Activated CD8-positive, alpha-beta memory T cell treated with anti-CD3 and anti-CD28 coated beads for 1 hour (primary cell): ENCODE results near the gene BPTF.
"Not testable (repeated sequence)": the region's sequence is repeated elsewhere in the genome, so short reads cannot be mapped to it uniquely, and the experiment has no call there.

Experiments used
- DNase-seq, 2 donors: peaks; one replicate each; pipeline ENCODE4 v3.0.0-alpha.2; 2020; ENCODE audit warnings: low read depth in 1 of 2; ENCODE audit errors: extremely low read depth in 1 of 2

The BPTF gene

DNA sequence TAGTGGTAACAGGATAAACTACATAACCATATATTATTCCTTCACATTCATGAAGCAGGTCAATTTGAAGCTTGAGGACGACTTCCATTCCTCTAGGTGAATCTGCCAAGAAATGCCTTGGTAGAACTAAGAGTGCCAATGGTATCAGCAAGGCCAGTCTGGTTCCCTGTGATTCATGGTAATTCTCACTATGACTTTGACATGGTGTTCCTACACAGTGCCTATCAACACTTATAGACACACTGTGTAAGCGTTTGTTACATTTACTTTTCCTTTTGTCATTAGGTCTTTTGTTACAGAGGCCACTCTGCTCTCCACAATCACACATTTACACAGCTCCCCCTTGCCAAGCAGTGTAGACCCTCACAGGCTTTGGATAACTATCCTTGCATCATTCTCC, 136.9 kb downstream of the BPTF start:
- DNase-seq, result not testable (repeated sequence)

- peak; percentile 40 to 56 for DNase-seq
Observed at GRCh38 chr17:67963145-67963572, 137.9 kb downstream of the BPTF start.

- DNase-seq, result no peak
Observed at GRCh38 chr17:67970783-67971182, 145.5 kb downstream of the BPTF start.

GRCh38 chr17:67974185-67974584, 148.9 kb downstream of the BPTF start:
- no peak for DNase-seq

DNA sequence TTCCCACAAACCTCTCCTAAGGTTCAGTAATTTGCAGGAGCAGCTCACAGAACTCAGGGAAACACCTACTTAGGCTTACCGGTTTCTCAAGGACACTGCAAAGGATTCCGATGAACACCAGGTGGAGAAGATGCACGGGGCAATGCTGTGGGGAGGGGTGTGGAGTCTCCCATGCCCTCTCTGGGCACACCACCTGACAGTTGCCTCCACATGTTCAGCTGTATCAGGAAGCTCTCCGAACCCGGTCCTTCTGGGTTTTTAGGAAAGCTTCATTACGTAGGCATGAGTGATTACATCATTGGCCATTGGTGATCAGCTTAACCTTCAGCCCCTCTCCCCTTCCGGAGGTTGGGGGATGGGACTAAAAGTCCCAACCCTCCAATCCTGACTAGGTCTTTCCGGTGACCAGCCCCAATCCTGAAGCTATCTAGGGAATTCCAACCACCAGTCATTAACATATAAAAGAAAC, 149.3 kb downstream of the BPTF start:
- no peak for DNase-seq

GRCh38 chr17:67976306-67976705, 151.0 kb downstream of the BPTF start:
- DNase-seq, result not testable (repeated sequence)

DNA sequence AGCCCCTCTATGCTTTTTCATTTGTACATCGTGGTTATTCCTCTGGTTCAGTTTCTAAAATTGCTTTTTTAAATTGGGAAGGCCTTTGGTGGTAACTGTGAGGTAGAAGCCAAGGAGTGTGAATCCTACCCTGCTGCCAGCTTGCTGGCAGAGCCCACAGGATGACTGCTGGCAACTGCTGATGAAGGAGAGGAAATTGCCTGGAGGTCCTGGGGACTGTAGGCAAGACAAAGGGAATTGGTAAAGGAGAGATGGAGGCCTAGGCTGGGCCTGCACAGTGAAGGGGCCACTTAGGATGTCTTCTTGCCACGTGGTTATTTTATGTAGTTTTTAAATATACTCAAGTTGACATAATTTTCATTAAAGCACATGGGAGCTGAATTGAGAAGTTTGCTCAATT, 155.2 kb downstream of the BPTF start:
- DNase-seq, result no peak

DNA sequence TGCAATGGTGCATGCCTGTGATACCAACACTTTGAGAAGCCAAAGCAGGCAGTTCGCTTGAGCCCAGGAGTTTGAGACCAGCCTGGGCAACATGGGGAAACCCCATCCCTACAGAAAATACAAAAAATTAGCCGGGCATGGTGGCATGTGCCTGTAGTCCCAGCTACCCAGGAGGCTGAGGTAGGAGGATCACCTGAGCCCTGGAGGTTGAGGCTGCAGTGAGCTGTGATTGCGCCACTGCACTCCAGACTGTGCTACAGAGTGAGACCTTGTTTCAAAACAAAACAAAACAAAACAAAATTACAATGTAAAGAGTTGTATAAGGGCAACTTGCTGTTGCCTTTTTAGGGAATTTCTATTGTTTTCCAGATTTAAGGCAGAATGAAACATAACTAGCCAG, 155.6 kb downstream of the BPTF start:
- DNase-seq, result not testable (repeated sequence)

DNA sequence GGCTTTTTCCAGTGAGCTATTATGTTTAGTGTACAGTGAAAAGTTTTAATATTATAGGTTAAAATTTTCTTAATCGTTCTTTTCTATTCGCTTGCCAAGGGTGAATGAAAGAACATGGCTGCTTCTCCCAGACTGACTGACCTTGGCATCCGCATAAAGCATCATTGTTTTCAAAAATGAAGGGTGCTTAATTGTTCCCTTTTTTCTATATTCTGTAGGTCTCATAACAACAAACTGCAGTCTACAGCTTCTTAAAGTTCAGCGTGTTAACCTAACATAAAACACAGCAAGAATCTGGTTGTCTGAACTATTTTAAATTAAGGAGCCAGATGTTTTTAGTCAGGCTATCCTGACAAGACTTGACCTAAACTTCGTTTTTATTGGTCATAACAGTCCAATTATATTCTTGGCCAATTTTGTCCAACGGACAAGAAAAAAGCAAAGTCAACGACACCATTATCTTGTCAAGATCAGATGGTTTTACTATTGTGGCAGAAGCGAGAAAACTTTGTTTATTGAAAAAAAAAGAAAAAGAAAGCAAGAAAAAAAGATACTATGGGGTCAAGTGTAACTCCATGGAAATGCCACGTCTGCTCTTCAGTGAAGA, 156.8 kb downstream of the BPTF start:
- DNase-seq, result no peak

- DNase-seq, result no peak
Observed at GRCh38 chr17:67982686-67983382, 157.5 kb downstream of the BPTF start.

DNA sequence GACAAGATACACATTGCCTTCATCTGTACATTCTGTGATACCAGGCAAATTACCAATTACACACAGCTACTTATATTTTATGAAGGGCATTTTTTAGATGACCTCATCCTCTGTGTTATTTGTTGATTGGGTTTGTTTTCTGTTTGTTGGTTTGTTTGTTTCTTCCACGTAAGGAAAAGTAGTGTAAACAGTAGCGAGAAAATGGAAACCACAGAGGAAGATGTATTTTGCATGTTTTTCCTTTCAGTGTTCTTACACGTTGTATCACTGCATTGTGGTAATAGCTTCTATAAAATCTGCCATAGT, 158.0 kb downstream of the BPTF start:
- no peak for DNase-seq

- no peak for DNase-seq
Observed at GRCh38 chr17:67990909-67991308, 165.6 kb downstream of the BPTF start.

- no peak for DNase-seq
Observed at GRCh38 chr17:67992548-67993152, 167.3 kb downstream of the BPTF start.

DNA sequence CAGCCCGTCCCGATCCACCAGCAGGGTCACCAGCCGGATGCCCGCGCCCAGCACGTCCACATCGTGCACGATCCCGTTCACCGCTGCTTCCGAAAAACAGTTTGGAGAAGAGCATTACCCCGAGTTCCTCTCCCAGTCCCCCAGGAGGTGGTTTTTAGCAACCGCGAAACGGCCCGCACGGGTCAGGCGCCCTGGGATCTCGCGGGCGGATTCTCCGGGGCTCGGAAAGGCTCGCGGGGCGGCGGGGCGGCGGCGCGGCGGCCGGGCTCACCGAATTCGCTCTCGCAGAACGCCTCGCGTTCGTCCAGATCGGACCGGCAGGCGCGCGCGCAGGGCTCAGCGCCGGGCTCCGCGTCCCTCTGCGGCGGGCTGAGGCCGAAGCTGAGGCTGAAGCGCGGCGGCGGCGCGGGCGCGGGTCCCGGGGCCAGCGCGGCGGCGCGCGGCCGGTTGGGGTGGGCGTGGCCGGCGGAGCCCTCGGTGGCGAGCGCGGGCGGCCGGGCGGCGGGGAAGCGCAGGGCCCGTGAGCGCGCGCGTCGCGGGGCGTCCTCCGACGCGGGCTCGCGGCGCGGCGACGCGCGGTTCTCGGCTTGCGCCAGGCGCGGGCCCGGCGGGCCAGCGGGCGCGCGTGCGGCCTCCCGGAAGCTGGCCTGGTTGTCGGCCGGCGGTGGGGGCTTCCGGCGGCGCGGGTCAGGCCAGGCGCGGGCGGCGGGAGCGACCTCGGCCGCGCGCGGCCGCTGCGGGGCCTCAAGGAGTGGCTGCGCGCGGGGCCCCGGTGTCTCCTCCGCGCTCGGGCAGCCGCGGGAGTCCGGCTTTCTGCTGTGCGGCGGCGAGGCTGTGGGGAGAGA, 168.1 kb downstream of the BPTF start:
- DNase-seq, result peak; percentile 15 to 58

GRCh38 chr17:67993998-67994361, 168.7 kb downstream of the BPTF start:
- DNase-seq, result no peak

DNA sequence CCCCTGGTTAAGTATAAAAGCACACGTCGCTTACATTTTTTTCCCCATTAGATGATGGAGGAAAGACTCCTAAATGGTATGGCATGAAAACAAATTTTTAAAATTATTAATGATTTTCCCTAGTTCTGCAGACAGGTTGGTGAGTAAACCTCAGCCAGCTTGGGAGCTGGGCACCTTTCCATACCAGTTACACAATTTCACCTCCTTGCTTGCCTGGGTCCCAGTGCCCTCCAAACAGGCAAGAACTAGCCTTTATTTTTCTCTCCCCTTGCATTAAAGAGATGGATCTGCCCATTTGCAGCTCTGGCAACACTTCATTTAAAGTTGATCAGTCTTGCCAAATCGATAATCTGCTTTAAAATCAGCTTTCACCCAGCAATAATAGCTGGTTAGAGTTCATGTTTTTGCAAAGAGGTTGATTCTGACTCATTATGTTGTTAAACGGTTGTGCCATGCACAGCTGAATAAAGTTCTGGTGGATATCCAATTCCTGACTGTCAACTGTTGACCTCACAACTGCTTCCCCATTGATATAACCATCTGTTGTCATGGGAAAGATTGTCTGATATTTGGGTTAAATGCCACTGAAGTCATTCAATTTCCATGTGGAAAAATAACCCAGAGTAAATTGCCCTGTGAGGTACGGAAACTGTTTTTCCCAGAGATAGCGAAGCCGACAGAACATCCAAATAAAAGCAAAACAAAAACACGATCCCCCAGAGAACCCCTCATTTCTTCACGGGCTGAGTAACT, 169.7 kb downstream of the BPTF start:
- DNase-seq, result no peak

DNA sequence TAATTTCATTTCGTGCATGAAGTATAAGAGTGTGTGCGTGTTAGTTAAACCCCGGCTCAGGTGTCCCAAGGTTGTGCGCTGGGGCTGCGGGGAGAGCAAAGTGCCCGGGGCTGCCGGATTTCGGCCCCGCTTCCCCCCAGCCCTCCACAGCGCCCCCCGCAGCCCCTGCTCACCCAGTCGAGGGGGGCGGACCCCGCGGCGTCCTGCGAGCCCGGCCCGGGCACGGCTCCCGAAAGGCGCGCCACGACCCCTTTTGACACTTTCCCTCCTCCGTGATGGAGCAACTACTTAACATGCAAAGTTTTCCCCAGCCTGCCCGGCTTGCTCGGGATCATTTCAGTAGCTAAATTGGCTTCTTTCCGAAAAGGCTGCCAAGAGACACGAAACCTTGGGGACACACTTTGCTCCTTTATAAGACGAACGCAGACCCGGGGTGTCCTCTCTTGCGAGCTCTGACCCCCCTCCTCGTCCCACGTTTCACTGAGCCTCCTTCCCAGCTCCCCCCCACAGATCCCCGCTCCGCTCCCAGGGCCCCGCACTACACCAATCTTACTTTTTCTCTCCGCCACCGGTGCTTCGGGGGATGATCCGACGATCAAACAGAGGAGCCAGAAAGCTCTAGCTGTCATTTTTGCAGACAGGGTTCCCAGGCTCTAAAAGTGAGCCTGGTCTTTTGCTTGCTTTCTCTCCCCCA, 170.4 kb downstream of the BPTF start:
- DNase-seq, result no peak

DNA sequence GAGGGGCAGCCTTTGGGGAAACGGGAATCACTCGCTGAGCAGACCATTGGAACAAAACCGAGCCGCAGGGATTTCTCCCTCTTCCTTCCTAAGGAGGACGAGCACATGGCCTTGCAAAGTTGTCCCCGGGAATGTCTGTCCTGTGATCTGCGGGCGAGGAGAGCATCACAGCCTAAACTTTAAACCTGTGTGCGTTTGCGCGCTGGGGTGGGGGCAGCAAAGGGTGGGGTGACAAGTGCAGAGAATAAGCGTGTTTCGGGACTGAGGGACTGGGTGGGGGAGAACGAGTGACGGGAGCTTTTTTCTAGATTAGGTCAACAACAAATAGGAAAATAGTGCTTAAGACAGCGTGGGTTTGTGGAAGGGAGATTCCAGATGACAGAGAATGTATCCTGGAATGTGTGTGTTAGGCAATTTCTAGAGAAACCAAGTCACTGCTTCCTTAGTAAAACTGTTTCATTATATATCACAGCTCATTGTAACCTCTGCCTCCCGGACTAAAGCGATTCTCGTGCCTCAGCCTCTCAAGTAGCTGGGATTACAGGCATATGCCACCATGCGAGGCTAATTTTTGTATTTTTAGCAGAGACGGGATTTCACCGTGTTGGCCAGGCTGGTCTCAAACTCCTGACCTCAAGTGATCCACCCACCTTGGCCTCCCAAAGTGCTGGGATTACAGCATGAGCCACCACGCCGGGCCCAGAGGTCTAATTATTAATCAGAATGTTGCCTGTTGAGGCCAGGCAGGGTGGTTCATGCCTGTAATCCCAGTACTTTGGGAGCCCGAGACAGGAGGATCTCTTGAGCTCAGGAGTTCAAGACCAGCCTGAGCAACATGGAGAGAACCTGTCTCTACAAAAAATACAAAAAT, 171.2 kb downstream of the BPTF start, which contains the start of gene C17orf58:
Gene C17orf58 (minus strand): TSS at position 169 of the 871 bp plus-strand sequence. CDS start 271 bp downstream, outside the sequence.
- DNase-seq, result not testable (repeated sequence)

DNA sequence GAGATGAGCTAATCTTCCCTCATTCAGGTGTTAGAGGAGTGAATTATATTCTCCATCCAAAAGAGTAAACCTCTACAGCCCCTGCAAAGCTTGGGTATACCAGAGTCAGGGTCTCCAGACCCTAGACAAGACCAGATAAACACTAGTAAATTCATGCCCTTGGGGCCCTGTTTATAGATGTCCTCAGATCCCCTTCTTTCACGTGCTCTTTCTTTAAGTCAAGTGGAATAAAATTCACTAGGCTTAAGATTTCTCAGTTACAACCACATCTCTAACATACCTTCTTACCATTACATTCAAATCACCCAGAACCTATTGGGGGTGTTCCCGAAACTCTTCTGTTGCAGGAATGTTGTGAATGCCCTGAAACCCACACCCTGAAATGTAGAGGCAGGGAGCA, 173.2 kb downstream of the BPTF start:
- DNase-seq, result no peak
